ENCODE data around the gene LPAR3. TPM values are rescaled to one million over a fixed set of nuclear protein-coding genes. Genes with fewer than 3 reads are reported as not detected.

LPAR3 gene, protein sequence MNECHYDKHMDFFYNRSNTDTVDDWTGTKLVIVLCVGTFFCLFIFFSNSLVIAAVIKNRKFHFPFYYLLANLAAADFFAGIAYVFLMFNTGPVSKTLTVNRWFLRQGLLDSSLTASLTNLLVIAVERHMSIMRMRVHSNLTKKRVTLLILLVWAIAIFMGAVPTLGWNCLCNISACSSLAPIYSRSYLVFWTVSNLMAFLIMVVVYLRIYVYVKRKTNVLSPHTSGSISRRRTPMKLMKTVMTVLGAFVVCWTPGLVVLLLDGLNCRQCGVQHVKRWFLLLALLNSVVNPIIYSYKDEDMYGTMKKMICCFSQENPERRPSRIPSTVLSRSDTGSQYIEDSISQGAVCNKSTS
- total RNA-seq (1 to 10 TPM; 1.9 to 2.1 TPM), total RNA-seq (0.83 to 10.9 reads per million in 2 donors)

DNA sequence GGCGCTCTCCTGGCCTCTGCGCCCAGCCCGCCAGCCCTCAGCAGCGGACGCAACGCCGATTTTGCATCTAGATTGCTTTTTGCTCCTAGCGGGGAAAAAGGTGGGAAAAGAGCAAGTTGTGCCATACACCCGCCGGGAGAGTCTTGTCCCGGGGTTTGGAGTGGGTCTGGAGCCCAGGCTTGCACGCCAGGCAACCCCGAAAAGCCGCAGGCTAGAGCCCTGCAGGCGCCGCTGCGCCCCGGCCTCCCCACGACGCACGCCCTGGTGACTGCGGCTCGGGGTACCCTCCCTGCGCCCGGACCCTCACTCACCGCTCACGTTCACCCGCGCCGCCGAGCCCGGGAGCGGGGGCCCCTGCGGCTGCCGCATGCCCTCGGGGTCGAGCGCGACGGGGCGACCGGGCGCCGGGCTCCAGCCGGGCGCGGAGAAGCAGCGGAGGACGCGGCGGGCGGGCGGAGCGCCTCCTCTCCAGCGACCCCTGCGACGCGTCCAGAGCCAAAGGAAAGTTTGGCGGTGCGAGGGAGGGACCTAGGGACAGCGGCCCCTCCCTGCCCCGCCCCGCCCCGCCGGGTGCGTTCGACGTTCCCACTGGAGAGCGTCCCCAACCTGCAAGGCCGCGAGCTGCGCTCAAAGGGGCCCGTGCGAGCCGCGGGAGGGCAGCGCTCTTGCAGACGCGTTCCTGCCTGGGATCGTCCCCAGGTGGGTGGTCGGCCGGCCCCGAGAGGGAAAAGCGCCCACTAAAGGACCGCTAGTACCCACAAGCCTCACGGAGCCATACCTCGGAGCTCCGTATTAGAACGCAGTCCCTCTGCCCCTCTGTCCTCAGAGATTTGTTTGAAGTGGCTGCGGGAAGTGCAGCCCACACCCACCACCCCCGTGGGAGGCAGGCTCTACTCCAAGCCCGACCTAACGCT, at the start of gene LPAR3:
Gene LPAR3 (minus strand): TSS at position 502 of the 914 bp plus-strand sequence. CDS start 27,086 bp downstream, outside the sequence.
- H3K36me3 Mint-ChIP-seq (ENCODE audit: low read depth) = peaks cover 6% of the 10 kb centered on the region
- no peaks in the 10 kb centered on the region for H3K9me3 ChIP-seq (ENCODE audit: control insufficient read depth, low read length, poor library complexity, severe bottlenecking)
- DNase-seq (peak in 1 of 3 donors; percentile 10), ATAC-seq (peak; percentile 74)
- H3K4me3 Mint-ChIP-seq = peak within 1 kb of the TSS; percentile 84
- H3K27ac Mint-ChIP-seq = no peak within 1 kb of the TSS
- peaks cover 46% of the 10 kb centered on the region for H3K27me3 Mint-ChIP-seq
- H3K4me1 Mint-ChIP-seq = peaks cover 18% of the 10 kb centered on the region

DNA sequence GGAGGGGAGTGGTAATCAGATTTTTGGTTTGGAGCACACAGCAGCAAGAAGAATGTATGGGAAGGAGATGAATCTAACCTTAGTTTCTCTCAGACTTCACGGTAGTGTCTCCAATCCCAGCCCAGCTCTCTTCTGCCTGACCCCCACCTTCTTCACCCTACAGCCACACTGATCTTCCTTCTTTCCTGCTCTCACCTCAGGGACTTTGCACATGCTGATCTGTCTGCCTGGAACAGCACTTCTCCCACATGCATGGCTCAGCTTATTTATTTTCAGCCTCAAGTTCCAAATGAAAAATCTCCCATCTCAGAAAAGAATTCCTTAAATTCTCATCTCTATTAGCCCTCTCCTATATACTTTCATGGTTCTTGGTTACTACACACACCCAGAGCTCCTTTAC, 48.8 kb upstream of the LPAR3 start:
- Mint-ChIP-seq H3K4me3 (no peak overlapping the region), H3K4me1 (peaks cover 13% of the 10 kb centered on the region), H3K27ac (peak overlapping the region; percentile 34), H3K36me3 (ENCODE audit: low read depth) (no peaks in the 10 kb centered on the region), H3K27me3 (peaks cover 6% of the 10 kb centered on the region)
- no peak for DNase-seq
- ATAC-seq = no peak
- no peaks in the 10 kb centered on the region for H3K9me3 ChIP-seq (ENCODE audit: control insufficient read depth, low read length, poor library complexity, severe bottlenecking)

DNA sequence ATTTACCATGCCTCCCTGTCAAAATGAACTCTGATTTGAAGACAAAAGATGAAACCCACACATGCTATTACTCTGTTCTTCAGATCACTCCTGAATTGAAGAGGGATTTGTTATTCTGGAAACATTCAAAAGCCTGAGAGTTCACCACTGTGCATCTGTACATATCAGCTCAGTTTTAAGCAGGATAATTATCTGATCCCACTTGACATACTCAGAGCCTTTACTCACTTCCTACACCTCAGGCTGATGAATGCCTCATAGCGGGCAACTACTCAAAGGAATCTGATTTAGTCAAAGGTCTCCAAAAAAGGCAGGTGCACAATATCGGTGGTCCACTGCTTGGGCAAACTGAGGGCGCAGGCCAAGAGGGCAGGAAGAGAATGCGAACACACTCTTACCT, 47.5 kb upstream of the LPAR3 start:
- H3K4me3 Mint-ChIP-seq = no peak overlapping the region

GRCh38 chr1:84939761-84940160, 46.8 kb upstream of the LPAR3 start:
- Mint-ChIP-seq H3K27me3 (peaks cover 6% of the 10 kb centered on the region), H3K36me3 (ENCODE audit: low read depth) (no peaks in the 10 kb centered on the region), H3K4me3 (no peak overlapping the region), H3K4me1 (peaks cover 10% of the 10 kb centered on the region), H3K27ac (no peak overlapping the region)
- no peak for ATAC-seq
- no peaks in the 10 kb centered on the region for H3K9me3 ChIP-seq (ENCODE audit: control insufficient read depth, low read length, poor library complexity, severe bottlenecking)
- no peak for DNase-seq

More for the DNA sequence above, 47.5 kb upstream of the LPAR3 start:
- no peaks in the 10 kb centered on the region for H3K9me3 ChIP-seq (ENCODE audit: control insufficient read depth, low read length, poor library complexity, severe bottlenecking)
- DNase-seq = no peak
- Mint-ChIP-seq H3K4me1 (peaks cover 14% of the 10 kb centered on the region), H3K27ac (no peak overlapping the region), H3K36me3 (ENCODE audit: low read depth) (no peaks in the 10 kb centered on the region), H3K27me3 (peaks cover 6% of the 10 kb centered on the region)
- ATAC-seq = no peak

- no peaks in the 10 kb centered on the region for H3K9me3 ChIP-seq (ENCODE audit: control insufficient read depth, low read length, poor library complexity, severe bottlenecking)
- Mint-ChIP-seq H3K4me1 (peaks cover 10% of the 10 kb centered on the region), H3K4me3 (no peak overlapping the region), H3K27ac (peak overlapping the region; percentile 85), H3K36me3 (ENCODE audit: low read depth) (no peaks in the 10 kb centered on the region), H3K27me3 (peaks cover 6% of the 10 kb centered on the region)
- ATAC-seq (no peak), DNase-seq (no peak)
Observed at GRCh38 chr1:84939151-84939550, 46.1 kb upstream of the LPAR3 start.

DNA sequence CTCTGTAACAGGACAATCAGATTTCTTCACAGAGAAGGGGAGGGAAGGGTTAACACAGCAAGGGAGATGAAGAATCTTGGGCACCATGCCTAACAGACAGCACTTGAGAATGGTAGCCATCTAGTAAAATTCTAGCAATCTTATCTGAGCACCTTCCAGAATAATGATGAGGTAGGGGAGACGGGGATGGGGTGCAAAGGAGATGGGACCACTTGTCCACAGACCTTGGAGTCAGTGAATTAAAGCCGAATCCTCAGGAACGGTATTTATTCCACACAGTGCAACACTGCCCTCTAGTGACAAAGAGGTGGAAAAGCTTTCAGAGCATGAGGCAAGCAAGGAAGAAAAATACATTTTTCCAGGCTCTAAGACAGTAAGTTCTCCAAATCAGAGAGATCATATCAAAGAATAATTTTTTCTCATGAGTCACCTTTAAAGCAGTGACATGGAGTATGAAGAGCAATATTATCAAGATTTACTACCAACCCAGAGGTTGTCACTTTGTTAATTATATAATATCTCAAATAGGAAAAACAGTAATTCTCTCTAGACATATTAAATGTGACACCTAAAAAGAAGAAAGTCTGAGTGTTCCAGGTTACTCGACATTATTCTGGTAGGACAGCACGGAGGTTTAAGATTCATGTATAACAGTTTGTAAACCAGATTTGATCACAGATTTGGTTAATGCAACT, 43.3 kb upstream of the LPAR3 start:
- peak; percentile 73 for ATAC-seq
- Mint-ChIP-seq H3K4me3 (no peak overlapping the region), H3K27me3 (peaks cover 14% of the 10 kb centered on the region), H3K36me3 (ENCODE audit: low read depth) (peaks cover 3% of the 10 kb centered on the region), H3K27ac (no peak overlapping the region), H3K4me1 (peaks cover 9% of the 10 kb centered on the region)
- H3K9me3 ChIP-seq (ENCODE audit: control insufficient read depth, low read length, poor library complexity, severe bottlenecking) = no peaks in the 10 kb centered on the region
- DNase-seq = no peak

GRCh38 chr1:84933011-84933611, 40.1 kb upstream of the LPAR3 start:
- H3K4me1 Mint-ChIP-seq = peaks cover 14% of the 10 kb centered on the region
- no peaks in the 10 kb centered on the region for H3K9me3 ChIP-seq (ENCODE audit: control insufficient read depth, low read length, poor library complexity, severe bottlenecking)
- no peak overlapping the region for H3K4me3 Mint-ChIP-seq
- no peak for DNase-seq
- H3K27ac Mint-ChIP-seq = peak overlapping the region; percentile 27
- peaks cover 7% of the 10 kb centered on the region for H3K36me3 Mint-ChIP-seq (ENCODE audit: low read depth)
- peaks cover 17% of the 10 kb centered on the region for H3K27me3 Mint-ChIP-seq
- no peak for ATAC-seq

- Mint-ChIP-seq H3K27ac (no peak overlapping the region), H3K36me3 (ENCODE audit: low read depth) (peaks cover 8% of the 10 kb centered on the region), H3K4me3 (peak overlapping the region; percentile 15), H3K27me3 (peaks cover 20% of the 10 kb centered on the region), H3K4me1 (peaks cover 10% of the 10 kb centered on the region)
- DNase-seq (no peak), ATAC-seq (no peak)
- H3K9me3 ChIP-seq (ENCODE audit: control insufficient read depth, low read length, poor library complexity, severe bottlenecking) = no peaks in the 10 kb centered on the region
Observed at GRCh38 chr1:84930831-84931230, 37.8 kb upstream of the LPAR3 start.

- Mint-ChIP-seq H3K27me3 (peaks cover 20% of the 10 kb centered on the region), H3K36me3 (ENCODE audit: low read depth) (peaks cover 8% of the 10 kb centered on the region), H3K4me1 (peaks cover 10% of the 10 kb centered on the region), H3K4me3 (peak overlapping the region; percentile 15), H3K27ac (no peak overlapping the region)
- H3K9me3 ChIP-seq (ENCODE audit: control insufficient read depth, low read length, poor library complexity, severe bottlenecking) = no peaks in the 10 kb centered on the region
- DNase-seq (no peak), ATAC-seq (peak; percentile 50)
Observed at GRCh38 chr1:84930329-84930728, 37.3 kb upstream of the LPAR3 start.

DNA sequence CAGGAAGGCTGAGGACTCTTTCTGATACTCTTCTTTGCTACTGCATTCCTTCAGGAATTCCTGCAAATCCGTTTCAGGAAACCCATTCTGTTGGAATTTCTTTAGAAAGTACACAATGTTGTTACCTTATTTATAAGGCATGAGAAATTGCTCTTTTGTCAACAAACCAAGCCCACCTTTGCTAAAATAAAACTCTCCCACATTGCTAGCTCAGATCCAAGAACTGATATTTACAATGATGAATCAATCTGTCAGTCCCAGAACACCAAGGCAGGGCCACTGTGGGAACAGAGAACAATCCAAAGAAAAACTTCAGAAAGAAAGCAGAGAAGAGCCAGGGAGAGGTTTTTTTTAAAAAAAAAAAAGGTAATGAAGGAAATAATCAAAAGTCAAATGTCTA, 36.6 kb upstream of the LPAR3 start:
- no peaks in the 10 kb centered on the region for H3K9me3 ChIP-seq (ENCODE audit: control insufficient read depth, low read length, poor library complexity, severe bottlenecking)
- no peak for ATAC-seq
- Mint-ChIP-seq H3K4me3 (no peak overlapping the region), H3K4me1 (peaks cover 12% of the 10 kb centered on the region), H3K27ac (no peak overlapping the region), H3K36me3 (ENCODE audit: low read depth) (peaks cover 8% of the 10 kb centered on the region), H3K27me3 (peaks cover 20% of the 10 kb centered on the region)
- no peak for DNase-seq

DNA sequence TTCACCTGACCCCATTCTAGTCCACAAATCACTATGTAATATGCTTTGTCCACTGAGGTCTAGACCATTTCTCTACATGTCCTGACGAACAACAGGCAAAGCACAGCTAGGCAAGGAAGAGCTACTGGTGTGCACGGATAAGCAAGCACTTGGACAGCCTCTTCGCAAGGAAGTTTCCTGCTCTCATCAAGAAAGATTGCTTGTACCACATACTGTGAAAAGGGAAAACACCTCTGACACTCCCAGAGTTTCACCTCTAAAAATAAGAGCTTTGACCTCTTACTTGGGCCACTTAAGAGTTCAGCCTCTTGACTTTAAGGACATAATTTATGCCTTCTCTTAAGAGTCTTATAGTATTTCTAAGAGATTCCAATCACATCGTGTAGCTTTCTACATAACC, 36.0 kb upstream of the LPAR3 start:
- Mint-ChIP-seq H3K27ac (no peak overlapping the region), H3K4me3 (no peak overlapping the region), H3K27me3 (peaks cover 20% of the 10 kb centered on the region), H3K4me1 (peaks cover 12% of the 10 kb centered on the region), H3K36me3 (ENCODE audit: low read depth) (peaks cover 8% of the 10 kb centered on the region)
- H3K9me3 ChIP-seq (ENCODE audit: control insufficient read depth, low read length, poor library complexity, severe bottlenecking) = no peaks in the 10 kb centered on the region
- no peak for ATAC-seq
- no peak for DNase-seq

DNA sequence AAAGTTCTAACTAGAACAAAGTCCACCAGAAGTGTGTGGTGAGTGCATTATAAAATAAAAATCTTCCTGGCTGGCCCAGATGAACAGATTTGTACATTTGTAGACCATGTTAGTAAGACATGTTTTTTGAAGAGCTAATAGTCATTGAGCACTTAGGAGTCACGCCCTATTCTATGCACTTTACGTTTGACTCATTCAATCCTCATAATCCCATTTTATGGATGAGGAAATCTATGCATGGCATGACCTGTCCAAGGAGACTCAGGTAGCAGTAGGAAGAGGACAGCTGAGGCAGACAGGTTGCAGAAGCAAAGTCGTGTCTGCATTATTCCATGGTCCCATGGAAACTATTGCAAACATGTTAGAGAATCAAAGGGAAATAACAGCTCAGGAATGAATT, 30.3 kb upstream of the LPAR3 start:
- Mint-ChIP-seq H3K36me3 (ENCODE audit: low read depth) (peaks cover 3% of the 10 kb centered on the region), H3K4me3 (no peak overlapping the region), H3K27me3 (peaks cover 18% of the 10 kb centered on the region), H3K4me1 (peaks cover 5% of the 10 kb centered on the region), H3K27ac (no peak overlapping the region)
- no peaks in the 10 kb centered on the region for H3K9me3 ChIP-seq (ENCODE audit: control insufficient read depth, low read length, poor library complexity, severe bottlenecking)
- no peak for DNase-seq
- no peak for ATAC-seq
